GM23248 (cell line): ENCODE data around the gene IFNE.

Source experiments
- EZH2 ChIP-seq: fragments of 200-600 bp; sonication (generic); IDR thresholded peaks from 2 replicates; pipeline ENCODE4 v1.6.1; 2018; ENCODE audit warnings: antibody characterized with exemption, mild to moderate bottlenecking; ENCODE audit not compliant: insufficient read depth, poor library complexity, severe bottlenecking
- EZH2phosphoT487 ChIP-seq: fragments of 200-600 bp; sonication (generic); IDR thresholded peaks from 2 replicates; pipeline ENCODE4 v1.6.1; 2018; ENCODE audit warnings: antibody characterized with exemption, moderate library complexity, mild to moderate bottlenecking, low read depth; ENCODE audit not compliant: insufficient read depth

DNA sequence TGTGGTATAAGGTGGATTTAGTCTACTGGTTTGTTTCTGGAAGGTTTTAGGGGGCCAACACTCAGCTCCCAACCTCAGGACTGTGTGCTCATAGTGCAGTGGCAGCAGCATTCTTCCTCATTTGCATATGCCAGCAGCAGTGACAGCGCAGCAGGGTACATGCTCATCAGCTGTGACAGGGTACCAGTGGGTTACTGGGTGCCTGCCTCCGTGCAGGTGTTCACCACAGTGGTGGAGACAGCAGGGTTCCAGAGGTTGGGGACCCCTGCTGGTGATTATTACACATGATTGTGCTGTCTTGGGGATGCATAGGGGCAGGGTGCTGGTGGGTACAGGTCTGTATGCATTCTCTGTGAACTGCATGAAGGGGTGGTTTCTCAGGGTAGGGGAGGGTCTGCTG, 45.5 kb upstream of the IFNE start:
- TF ChIP-seq EZH2, result no peak
- TF ChIP-seq EZH2phosphoT487, result no peak
